HUES6 (cell line): ENCODE data around the gene WDR82.

ENCODE experiments used
- H3K27ac ChIP-seq: 2 replicates; pipeline ENCODE4 v1.7.0; 2013; ENCODE audit warnings: low read depth, mild to moderate bottlenecking, low read length, inconsistent platforms
- H3K27me3 ChIP-seq: 2 replicates; pipeline ENCODE4 v1.6.1; 2013; ENCODE audit warnings: low read length; ENCODE audit not compliant: control insufficient read depth, insufficient read depth
- H3K36me3 ChIP-seq: 2 replicates; pipeline ENCODE4 v1.6.1; 2013; ENCODE audit warnings: low read length; ENCODE audit not compliant: control insufficient read depth, insufficient read depth
- H3K4me1 ChIP-seq: 2 replicates; pipeline ENCODE4 v1.6.1; 2013; ENCODE audit warnings: low read length; ENCODE audit not compliant: control insufficient read depth, insufficient read depth
- H3K4me3 ChIP-seq: 2 replicates; pipeline ENCODE4 v1.5.1; 2013; ENCODE audit warnings: low read depth, low read length
- H3K9ac ChIP-seq: one replicate; pipeline ENCODE4 v1.6.1; 2013; ENCODE audit warnings: mild to moderate bottlenecking, low read length
- H3K9me3 ChIP-seq: 2 replicates; pipeline ENCODE4 v1.6.1; 2013; ENCODE audit warnings: low read depth, low read length; ENCODE audit not compliant: control insufficient read depth, insufficient read depth

WDR82 gene

GRCh38 chr3:52317208-52318000, 39.0 kb upstream of the WDR82 start:
- Histone ChIP-seq H3K9me3 (no peaks in the 10 kb centered on the region), H3K4me1 (peaks cover 9% of the 10 kb centered on the region; the same call in 1 of the 2 replicates), H3K27me3 (peaks cover 24% of the 10 kb centered on the region), H3K27ac (no peak overlapping the region), H3K4me3 (peak overlapping the region; percentile 66), H3K36me3 (no peaks in the 10 kb centered on the region), H3K9ac (no peak overlapping the region)

- Histone ChIP-seq H3K36me3 (no peaks in the 10 kb centered on the region), H3K27ac (no peak within 1 kb of the TSS), H3K9ac (no peak within 1 kb of the TSS), H3K9me3 (no peaks in the 10 kb centered on the region), H3K27me3 (peaks cover 19% of the 10 kb centered on the region), H3K4me1 (peaks cover 9% of the 10 kb centered on the region; the same call in 1 of the 2 replicates), H3K4me3 (peak within 1 kb of the TSS; percentile 66)
Observed at GRCh38 chr3:52315977-52316764, 37.7 kb upstream of the WDR82 start, which contains the start of gene DNAH1. TSS of gene DNAH1 (plus strand) at chr3:52316319. CDS start at chr3:52322443, 6,124 bp downstream.

GRCh38 chr3:52315006-52315405, 36.6 kb upstream of the WDR82 start:
- H3K4me3 ChIP-seq, result no peak overlapping the region
- no peaks in the 10 kb centered on the region for H3K36me3 ChIP-seq
- no peak overlapping the region for H3K27ac ChIP-seq
- H3K9me3 ChIP-seq, result no peaks in the 10 kb centered on the region
- peaks cover 9% of the 10 kb centered on the region; the same call in 1 of the 2 replicates for H3K4me1 ChIP-seq
- peaks cover 17% of the 10 kb centered on the region for H3K27me3 ChIP-seq
- H3K9ac ChIP-seq, result no peak overlapping the region

GRCh38 chr3:52314489-52314888, 36.0 kb upstream of the WDR82 start:
- Histone ChIP-seq H3K4me1 (peaks cover 9% of the 10 kb centered on the region; the same call in 1 of the 2 replicates), H3K27ac (no peak overlapping the region), H3K27me3 (peaks cover 14% of the 10 kb centered on the region), H3K4me3 (no peak overlapping the region), H3K36me3 (no peaks in the 10 kb centered on the region), H3K9me3 (no peaks in the 10 kb centered on the region), H3K9ac (no peak overlapping the region)

- Histone ChIP-seq H3K9ac (no peak overlapping the region), H3K4me1 (peaks cover 9% of the 10 kb centered on the region; the same call in 1 of the 2 replicates), H3K36me3 (no peaks in the 10 kb centered on the region), H3K4me3 (no peak overlapping the region), H3K27me3 (peaks cover 9% of the 10 kb centered on the region), H3K9me3 (no peaks in the 10 kb centered on the region), H3K27ac (no peak overlapping the region)
Observed at GRCh38 chr3:52313774-52314188, 35.3 kb upstream of the WDR82 start.

GRCh38 chr3:52313188-52313773, 34.8 kb upstream of the WDR82 start:
- H3K27ac ChIP-seq, result no peak overlapping the region
- peaks cover 9% of the 10 kb centered on the region; the same call in 1 of the 2 replicates for H3K4me1 ChIP-seq
- no peak overlapping the region for H3K9ac ChIP-seq
- no peaks in the 10 kb centered on the region for H3K36me3 ChIP-seq
- H3K9me3 ChIP-seq, result no peaks in the 10 kb centered on the region
- no peak overlapping the region for H3K4me3 ChIP-seq
- H3K27me3 ChIP-seq, result peaks cover 5% of the 10 kb centered on the region

- H3K27me3 ChIP-seq, result peaks cover 4% of the 10 kb centered on the region; the same call in 1 of the 2 replicates
- H3K9me3 ChIP-seq, result no peaks in the 10 kb centered on the region
- H3K27ac ChIP-seq, result no peak overlapping the region
- peaks cover 6% of the 10 kb centered on the region; the same call in 1 of the 2 replicates for H3K4me1 ChIP-seq
- no peak overlapping the region for H3K9ac ChIP-seq
- H3K4me3 ChIP-seq, result no peak overlapping the region
- H3K36me3 ChIP-seq, result no peaks in the 10 kb centered on the region
Observed at GRCh38 chr3:52311576-52312119, 33.2 kb upstream of the WDR82 start.

- Histone ChIP-seq H3K27me3 (peaks cover 4% of the 10 kb centered on the region; the same call in 1 of the 2 replicates), H3K9me3 (no peaks in the 10 kb centered on the region), H3K4me1 (peaks cover 6% of the 10 kb centered on the region; the same call in 1 of the 2 replicates), H3K9ac (no peak overlapping the region), H3K4me3 (no peak overlapping the region), H3K27ac (no peak overlapping the region), H3K36me3 (no peaks in the 10 kb centered on the region)
Observed at GRCh38 chr3:52310861-52311575, 32.6 kb upstream of the WDR82 start.

- no peak overlapping the region for H3K27ac ChIP-seq
- H3K9me3 ChIP-seq, result no peaks in the 10 kb centered on the region
- H3K36me3 ChIP-seq, result no peaks in the 10 kb centered on the region
- no peaks in the 10 kb centered on the region; the same call in 1 of the 2 replicates for H3K4me1 ChIP-seq
- peaks cover 11% of the 10 kb centered on the region; the same call in 1 of the 2 replicates for H3K27me3 ChIP-seq
- H3K9ac ChIP-seq, result no peak overlapping the region
- no peak overlapping the region for H3K4me3 ChIP-seq
Observed at GRCh38 chr3:52308308-52308707, 29.9 kb upstream of the WDR82 start.

- H3K27ac ChIP-seq, result no peak overlapping the region
- no peaks in the 10 kb centered on the region for H3K9me3 ChIP-seq
- peaks cover 11% of the 10 kb centered on the region; the same call in 1 of the 2 replicates for H3K27me3 ChIP-seq
- H3K4me3 ChIP-seq, result no peak overlapping the region
- no peaks in the 10 kb centered on the region for H3K4me1 ChIP-seq
- H3K36me3 ChIP-seq, result no peaks in the 10 kb centered on the region
- no peak overlapping the region for H3K9ac ChIP-seq
Observed at GRCh38 chr3:52306978-52307377, 28.5 kb upstream of the WDR82 start.
